Right hindlimb (tissue), 1 donor: ENCODE data around the gene NSL1.
"Not testable (repeated sequence)": the region's sequence is repeated elsewhere in the genome, so short reads cannot be mapped to it uniquely, and the experiment has no call there.

Source experiments
- DNase-seq: peaks from one replicate; pipeline ENCODE4 v3.0.0-alpha.2; 2018

Gene NSL1

GRCh38 chr1:212782422-212783154 lies 9.0 kb downstream of the NSL1 start:
- DNase-seq: no peak

- no peak for DNase-seq
These were observed 10.4 kb downstream of the NSL1 start for GRCh38 chr1:212781225-212781624.

- no peak for DNase-seq
These were observed 10.8 kb downstream of the NSL1 start for GRCh38 chr1:212780759-212781158.

GRCh38 chr1:212779086-212779485 lies 12.5 kb downstream of the NSL1 start:
- DNase-seq: not testable (repeated sequence)

- DNase-seq: no peak
These were observed 14.4 kb downstream of the NSL1 start for GRCh38 chr1:212777151-212777550.

GRCh38 chr1:212775241-212775640 lies 16.3 kb downstream of the NSL1 start:
- DNase-seq: no peak

- DNase-seq: no peak
These were observed 17.0 kb downstream of the NSL1 start for GRCh38 chr1:212774584-212774983.

GRCh38 chr1:212773011-212773410 lies 18.6 kb downstream of the NSL1 start:
- DNase-seq: no peak

GRCh38 chr1:212771341-212771740 lies 20.2 kb downstream of the NSL1 start:
- no peak for DNase-seq

GRCh38 chr1:212769459-212770167 lies 22.0 kb downstream of the NSL1 start:
- DNase-seq: no peak

GRCh38 chr1:212766825-212767224 lies 24.8 kb downstream of the NSL1 start:
- DNase-seq: not testable (repeated sequence)

- not testable (repeated sequence) for DNase-seq
These were observed 26.8 kb downstream of the NSL1 start for GRCh38 chr1:212764718-212765281.

GRCh38 chr1:212762839-212763238 lies 28.7 kb downstream of the NSL1 start:
- DNase-seq: no peak

- DNase-seq: no peak
These were observed 29.3 kb downstream of the NSL1 start for GRCh38 chr1:212762234-212762633.

GRCh38 chr1:212760126-212760823 lies 31.3 kb downstream of the NSL1 start:
- no peak for DNase-seq

- DNase-seq: no peak
These were observed 31.9 kb downstream of the NSL1 start for GRCh38 chr1:212759683-212760082.

- DNase-seq: no peak
These were observed 36.9 kb downstream of the NSL1 start for GRCh38 chr1:212754680-212755079.

- DNase-seq: no peak
These were observed 37.4 kb downstream of the NSL1 start for GRCh38 chr1:212754193-212754592.

- DNase-seq: no peak
These were observed 37.8 kb downstream of the NSL1 start for GRCh38 chr1:212753749-212754148.

GRCh38 chr1:212752934-212753497 lies 38.6 kb downstream of the NSL1 start:
- no peak for DNase-seq

- no peak for DNase-seq
These were observed 39.2 kb downstream of the NSL1 start for GRCh38 chr1:212752252-212752933.

- DNase-seq: no peak
These were observed 41.6 kb downstream of the NSL1 start for GRCh38 chr1:212749821-212750535.
